GM19023 (cell line): Measurements from ENCODE around the gene SMPD4.
"Not testable (repeated sequence)": the region's sequence is repeated elsewhere in the genome, so short reads cannot be mapped to it uniquely, and the experiment has no call there.

ENCODE experiments used
- ATAC-seq: cut with Tn5 transposase; IDR thresholded peaks from one replicate; pipeline ENCODE4 v1.9.1; 2021; ENCODE audit warnings: mild to moderate bottlenecking, moderate library complexity; ENCODE audit not compliant: unreplicated experiment

The SMPD4 gene

DNA sequence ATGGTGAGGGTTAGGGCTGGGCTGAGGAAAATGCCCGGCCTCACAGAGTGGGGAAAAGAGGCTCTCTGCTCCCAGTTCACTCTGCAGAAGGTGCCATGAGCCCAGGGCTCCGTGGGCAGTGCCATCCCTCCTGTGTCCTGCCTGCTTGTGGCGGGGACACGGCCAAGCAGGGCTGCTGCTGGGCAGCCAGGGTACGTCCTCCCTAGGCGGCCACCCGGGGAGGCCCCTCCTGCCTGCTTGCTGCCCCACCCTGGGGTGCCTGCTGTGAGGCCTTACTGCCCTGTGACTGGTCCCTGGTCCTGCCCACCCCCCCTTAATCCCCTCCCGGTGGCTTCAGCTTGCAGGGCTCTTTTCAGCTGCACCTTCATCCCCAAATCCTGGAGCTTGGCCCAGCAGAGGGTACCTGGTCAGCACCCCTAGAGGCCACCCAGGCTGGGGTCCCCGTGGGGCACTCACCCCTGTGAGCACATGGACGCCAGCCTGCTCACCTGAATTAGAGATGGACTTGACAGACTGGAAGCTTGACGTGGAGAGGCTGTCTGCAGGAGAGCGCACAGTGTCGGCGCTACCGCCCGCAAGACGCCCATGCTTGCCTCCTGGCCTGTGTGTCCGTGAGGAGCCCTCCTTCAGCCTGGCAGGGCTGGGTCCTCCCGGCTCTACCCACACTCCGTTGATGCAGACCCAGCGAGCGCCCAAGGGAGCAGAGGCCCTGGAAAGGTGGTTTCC lies 39.6 kb downstream of the SMPD4 start:
- ATAC-seq: not testable (repeated sequence)

DNA sequence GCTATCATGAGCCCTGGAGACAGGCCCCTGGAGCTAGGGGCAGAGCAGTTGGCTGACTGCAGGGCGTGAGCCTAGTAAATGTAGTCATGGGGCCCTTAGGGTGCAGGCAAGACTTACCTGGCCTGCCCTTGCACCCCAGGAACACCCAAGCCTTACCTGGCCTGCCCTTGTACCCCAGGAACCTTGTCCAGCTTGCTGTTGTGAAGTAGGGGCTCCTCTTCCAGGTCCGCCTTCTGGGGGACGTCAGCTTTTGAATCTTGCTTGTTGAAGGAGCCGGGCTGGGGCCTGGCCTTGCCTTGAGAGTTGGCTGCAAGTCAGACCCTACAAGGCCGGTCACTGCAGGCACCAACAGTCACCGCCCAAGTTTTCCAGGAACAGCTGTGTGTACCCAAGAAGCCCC lies 40.4 kb downstream of the SMPD4 start:
- ATAC-seq: not testable (repeated sequence)

DNA sequence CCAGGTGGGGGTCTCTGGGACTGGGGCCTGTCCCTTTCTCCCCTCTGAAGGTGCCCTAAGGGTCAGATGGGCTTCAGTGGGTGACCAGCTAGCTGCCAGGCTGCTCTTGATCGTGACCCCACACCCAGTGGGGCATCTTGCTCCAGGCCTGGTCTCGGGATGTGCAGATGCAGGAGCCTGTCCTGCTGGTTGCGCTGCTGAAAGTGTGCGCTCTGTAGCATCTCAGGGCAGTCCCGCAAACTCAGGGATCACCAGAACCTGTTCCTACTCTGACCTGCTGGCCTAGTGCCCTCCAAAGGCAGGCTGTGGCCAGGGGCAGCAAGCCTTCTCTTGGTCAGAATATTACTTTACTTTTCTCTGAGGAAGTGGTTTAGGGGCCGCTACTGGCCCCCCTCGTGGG lies 40.9 kb downstream of the SMPD4 start:
- not testable (repeated sequence) for ATAC-seq

DNA sequence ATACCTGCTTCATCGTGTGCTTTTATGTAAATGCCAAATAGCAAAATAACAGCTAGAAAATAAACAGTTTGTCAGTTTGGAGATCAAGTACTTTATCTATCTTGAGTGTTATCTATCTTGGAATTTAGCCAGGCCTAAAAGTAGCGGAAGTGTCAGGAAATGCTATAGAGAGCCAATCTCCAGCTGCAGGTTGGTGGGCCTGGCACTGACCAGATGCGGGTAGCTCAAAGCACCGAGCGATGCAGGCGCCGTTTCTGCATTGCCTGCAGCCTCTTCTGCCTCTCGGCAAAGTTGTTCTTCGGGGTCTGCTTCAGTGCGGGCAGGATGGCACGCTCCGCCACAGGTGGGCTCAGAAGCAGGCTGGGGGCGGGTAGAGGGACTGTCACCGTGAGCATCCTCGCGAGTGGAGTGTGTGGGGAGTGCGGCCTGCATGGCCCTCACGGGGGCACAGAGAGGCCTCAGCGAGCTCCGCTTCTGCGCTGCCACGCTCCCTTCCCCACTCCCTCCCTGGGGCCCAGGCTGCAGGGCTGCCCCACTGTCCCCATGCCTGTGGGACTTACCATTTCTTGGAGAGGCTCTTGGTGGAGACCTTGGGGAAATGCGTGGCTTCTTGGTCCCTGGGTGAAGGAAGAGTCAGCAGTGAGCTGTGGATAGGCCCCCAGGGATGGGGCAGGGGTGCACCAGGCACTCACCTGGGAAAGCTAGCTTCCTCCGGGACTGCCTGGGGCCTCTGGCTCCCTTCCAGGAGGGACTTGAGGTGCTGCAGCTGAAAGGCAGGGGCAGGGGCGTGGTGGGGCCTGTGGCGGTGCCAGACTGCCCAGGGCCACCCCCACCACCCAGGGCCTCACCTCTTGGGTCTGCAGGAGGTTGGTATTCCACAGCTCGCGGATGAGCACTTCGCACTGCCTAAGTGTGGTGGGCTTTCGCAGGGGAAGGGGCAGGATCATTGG lies 41.8 kb downstream of the SMPD4 start:
- ATAC-seq: not testable (repeated sequence)

DNA sequence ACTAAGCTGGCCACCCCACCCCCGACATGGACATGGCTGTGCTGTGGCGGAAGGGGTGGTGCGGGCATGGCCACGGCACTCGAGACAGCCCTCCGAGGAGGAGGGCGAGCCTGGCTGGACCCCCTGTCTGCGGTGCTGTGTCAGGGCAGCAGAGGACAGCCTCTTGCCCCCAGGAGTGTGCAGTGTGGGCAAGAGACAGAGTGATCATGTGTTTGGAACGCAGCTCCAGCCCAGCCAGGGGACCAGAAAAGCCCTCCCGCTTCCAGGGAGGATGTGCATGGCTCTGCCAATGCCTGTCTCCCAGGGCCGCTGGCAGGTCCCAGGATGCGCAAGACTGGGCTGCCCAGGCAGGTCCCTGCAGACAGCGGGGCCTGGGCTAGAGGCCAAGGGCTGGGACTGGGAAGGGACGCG lies 42.6 kb downstream of the SMPD4 start:
- not testable (repeated sequence) for ATAC-seq

DNA sequence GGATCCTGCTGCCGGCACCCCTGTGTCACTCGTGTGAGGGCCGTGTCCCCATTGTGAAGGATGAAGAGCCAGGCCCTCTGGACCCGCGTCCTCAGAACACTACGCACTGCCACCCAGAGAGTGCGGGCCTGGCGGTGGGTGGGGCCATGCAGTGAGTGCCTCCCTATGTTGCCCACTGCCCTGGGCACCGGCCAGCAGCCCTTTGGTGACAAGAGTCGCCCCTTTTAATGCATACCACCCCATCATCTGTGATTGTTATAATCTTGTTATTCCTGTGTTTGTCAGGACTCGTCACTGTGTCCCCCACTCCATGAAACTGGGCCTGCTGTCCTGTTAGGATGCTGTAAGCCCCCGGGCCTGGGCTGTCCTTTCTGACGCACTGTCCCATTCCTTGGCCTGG lies 43.1 kb downstream of the SMPD4 start:
- ATAC-seq: not testable (repeated sequence)

DNA sequence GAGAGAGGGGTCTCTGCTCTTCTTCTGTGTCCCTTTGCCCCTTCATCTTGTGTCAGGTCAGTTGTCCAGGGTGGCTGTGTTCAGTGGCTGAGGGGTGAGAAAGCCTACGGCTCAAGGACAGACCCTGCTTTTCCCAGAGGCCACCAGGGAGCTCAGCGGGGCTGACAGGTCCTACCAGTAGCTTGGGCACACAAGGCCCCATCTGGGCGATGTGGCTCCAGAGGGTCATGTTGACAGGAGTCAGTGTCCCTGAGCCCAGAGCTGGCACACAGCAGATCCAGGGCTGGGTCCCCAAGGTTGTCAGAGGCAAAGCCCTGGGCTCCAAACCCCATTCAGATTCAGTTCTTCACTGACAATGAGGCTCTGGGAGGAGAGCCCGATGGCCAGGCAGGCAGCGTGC lies 44.3 kb downstream of the SMPD4 start:
- not testable (repeated sequence) for ATAC-seq

DNA sequence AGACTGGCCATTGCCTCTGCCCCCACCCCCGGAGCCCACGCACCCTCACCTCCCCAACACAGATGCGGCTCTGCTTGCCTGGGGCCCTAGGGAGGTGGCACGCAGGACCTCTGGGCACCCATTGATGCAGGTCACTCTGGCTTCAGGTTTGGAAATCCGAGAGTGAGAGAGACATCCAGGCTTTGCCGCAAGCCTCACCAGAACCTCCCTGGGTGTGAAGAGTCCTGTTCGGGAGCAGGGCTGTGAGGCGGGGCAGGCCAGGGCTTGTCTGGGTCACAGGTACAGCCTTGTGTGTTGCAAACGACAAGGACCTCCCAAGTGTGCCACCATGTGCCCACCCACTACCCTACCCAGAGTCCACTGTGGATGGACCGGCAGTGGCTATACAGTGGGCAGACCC lies 44.9 kb downstream of the SMPD4 start:
- not testable (repeated sequence) for ATAC-seq

DNA sequence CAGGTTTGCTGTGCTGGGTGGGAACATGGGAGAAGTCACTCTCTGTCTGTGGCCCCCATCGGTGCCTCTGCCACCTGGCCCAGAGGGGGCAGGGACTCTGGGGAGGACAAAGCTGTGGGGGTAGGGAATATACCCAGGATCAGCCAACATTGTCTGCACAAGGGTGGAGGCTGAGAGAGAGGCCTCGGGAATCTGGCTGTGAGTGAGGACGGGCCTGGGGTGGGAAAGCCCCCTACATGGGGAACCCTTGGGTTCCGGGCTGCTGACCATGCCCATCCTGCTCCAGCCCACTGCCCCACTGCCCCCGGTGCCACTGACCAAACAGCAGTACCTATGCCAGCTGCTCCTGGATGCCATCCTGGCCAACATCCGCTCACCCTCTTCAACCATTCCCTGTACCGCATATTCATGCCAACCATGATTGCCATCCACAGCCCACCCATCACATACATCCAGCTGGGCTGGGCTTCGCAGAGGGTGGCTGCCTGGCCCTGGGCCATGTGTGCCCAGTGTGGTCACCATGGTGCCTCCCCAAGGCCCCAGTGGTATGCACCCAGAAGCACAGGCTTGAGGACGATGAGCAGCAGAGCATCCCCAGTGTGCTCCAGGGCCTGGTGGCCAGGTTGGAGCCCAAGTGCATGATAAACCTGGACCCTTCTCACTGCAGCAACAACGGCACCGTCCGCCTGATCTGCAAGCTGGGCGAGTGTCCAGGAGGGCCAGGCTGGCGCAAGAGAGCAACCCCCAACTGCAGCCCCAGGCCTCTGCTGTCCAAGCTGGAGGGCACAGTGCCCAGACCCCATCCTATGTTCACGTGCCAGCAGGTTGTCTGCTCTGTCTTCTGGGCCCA lies 45.5 kb downstream of the SMPD4 start:
- no peak for ATAC-seq

DNA sequence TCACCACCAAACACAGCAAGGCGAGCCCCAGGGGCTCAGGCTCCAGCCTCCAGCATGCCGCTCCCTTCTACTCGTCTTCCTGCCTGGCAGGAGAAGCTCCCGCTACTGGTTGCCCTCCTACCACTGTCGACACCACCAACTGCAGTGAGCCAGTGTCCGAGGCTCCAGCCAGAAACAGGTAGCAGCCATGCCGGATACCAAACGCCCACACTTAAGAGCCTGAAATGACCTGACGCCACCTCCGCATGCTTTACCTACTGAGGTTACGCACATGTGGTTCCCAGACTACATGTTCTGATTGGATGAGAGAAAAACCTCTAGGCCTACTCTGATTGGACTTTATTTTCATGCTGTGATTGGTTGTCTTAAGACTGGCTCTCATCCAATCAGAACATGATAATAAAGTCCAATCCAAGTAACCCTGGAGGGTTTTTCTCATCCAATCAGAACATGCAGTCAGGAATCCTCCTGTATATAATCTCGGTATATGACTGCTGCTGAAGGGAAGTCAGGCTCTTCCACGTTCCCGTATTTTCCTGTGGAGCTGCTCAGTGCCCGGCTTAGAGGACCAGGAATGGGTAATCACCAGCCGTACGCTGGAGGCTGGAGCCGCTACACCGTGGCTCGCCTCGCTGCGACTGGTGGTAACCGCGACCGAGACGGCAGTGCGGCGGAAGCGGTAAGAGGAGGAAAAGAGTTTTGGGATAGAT lies 52.1 kb downstream of the SMPD4 start, which contains the start of gene POTEF:
POTEF (minus strand) TSS at position 103 of the 710 bp plus-strand sequence. CDS start 8,707 bp downstream, outside the sequence.
- not testable (repeated sequence) for ATAC-seq

DNA sequence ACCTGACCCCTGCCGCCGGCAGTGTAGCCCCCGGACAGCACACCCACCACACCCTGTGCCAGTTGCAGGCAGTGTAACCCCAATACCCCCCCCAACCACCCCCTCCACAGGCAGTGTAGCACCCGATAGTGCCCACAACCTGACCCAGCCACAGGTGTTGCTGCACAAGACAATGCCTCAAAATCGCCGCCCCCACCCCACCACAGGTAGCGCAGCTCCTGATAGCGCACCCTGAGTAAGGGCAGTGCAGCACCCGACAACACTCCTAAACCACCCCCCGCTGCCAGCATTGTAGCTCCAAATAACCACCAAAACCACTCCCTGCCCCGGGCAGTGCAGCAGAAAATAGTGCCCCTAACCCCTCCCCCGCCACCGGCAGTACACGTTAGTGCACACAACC lies 52.9 kb downstream of the SMPD4 start:
- not testable (repeated sequence) for ATAC-seq

DNA sequence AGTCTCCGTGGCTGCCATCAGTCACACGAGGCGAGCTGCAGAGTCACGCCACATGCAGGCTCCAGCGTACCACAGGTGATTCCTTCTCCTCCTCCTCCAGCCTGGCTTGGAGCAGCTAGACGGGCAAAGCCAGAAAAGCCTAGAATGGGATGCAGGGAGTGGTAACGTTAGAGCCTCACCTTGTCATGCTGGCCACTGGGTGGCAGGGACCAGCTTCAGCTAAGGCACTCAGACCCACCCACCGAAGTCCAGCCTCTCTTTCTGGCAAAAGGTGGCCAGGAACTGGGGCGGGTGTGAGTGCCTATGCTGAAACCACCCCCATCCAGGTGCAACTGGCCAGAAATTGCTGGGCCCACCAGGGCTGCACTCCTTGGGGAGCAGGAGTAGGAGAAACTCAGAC lies 53.7 kb downstream of the SMPD4 start:
- not testable (repeated sequence) for ATAC-seq

DNA sequence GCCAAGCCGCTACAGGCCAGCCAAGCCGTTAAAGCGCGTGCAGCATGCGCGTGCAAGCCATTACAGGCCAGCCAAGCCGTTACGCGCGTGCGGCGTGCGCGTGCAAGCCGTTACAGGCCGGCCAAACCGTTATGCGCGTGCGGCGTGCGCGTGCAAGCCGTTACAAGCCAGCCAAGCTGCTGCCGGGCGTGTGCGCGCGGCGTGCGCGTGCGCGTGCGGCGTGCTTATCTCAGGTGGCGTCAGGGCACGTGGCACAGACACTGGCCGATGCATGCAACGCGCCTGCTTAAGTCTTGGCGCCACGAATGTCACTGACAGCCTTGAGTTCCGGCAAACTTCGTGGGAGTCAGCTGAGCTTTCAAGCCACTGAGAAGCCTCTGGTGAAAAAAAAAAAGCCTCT lies 60.5 kb downstream of the SMPD4 start:
- ATAC-seq: not testable (repeated sequence)

DNA sequence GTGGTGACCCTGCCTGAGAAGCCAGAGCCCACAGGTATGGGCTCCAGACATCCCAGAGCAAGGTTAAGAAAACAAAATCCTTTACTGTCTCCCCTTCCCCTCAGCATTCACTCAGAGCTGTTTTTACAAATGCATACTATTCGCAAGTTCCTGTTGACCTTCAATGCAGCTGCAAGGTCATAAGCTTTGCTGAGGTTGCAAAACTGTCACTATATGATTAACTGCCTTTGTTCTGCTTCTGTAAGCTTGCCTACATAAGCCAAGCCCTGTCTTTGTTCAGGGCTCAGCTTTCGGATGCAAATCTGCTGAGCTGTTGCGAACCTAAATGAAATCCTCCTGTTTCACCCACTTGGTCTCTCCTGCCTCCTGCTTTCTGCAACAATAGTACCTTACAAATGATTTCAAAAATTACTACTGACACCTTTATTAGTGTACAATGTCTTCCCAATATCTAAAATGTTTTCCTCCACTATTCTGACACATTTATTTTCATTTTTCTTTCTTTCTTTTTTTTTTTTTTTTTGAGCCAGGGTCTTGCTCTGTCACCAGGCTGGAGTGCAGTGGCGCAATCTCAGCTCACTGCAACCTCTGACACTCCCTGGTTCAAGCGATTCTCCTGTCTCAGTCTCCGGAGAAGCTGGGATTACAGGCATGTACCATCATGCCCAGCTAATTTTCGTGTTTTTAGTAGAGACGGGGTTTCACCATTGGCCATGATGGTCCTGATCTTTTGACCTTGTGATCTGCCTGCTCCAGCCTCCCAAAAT lies 78.6 kb downstream of the SMPD4 start:
- ATAC-seq: not testable (repeated sequence)
